Measurements from ENCODE around the gene ANP32A. TPM values are rescaled to one million over a fixed set of nuclear protein-coding genes. Genes with fewer than 3 reads are reported as not detected.

The ANP32A gene
- total and polyA plus RNA-seq, 3 donors from 2014 or later: 32.9 to 49.5 (median 41.3) TPM

DNA sequence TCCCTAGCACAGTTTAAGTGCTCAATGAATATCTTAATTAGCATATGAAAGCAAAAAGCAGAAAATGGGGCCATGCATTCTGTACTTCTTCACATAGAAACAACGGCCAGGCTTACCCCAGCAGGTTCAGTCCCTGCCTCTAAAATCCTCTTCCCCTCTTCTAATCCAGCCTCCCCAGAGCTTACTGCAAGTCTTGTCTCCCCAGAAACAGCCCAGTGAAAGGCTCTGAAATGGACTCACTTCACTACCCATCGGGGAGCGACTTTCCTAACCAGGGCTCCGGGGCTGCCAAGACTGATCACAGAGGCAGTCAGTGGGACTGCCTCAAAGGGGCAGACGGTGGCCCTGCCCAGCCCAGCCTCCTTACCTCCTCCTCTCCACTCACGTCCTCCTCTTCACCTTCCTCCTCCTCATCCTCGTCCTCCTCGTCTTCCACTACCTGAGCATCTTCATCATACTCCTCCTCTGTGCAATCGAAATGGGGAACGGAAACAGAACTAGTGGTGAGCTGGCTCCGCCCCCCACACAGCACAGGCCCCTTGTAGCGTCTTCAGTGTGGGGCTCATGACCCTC is 38.0 kb downstream of the ANP32A start:
- no peak for DNase-seq
- Histone ChIP-seq H3K36me3 (ENCODE audit: low read depth, missing control alignments) (no peaks in the 10 kb centered on the region), H3K27ac (no peak overlapping the region), H3K4me3 (no peak overlapping the region), H3K4me1 (no peaks in the 10 kb centered on the region), H3K9me3 (no peaks in the 10 kb centered on the region), H3K27me3 (no peaks in the 10 kb centered on the region)
- WGBS, 2 donors: 85 to 90% methylated on average over 12 of the region's 12 CpGs
- TF ChIP-seq POLR2A (IDR thresholded peaks at IDR 0.05): no peak
- TF ChIP-seq, protein P1, sequence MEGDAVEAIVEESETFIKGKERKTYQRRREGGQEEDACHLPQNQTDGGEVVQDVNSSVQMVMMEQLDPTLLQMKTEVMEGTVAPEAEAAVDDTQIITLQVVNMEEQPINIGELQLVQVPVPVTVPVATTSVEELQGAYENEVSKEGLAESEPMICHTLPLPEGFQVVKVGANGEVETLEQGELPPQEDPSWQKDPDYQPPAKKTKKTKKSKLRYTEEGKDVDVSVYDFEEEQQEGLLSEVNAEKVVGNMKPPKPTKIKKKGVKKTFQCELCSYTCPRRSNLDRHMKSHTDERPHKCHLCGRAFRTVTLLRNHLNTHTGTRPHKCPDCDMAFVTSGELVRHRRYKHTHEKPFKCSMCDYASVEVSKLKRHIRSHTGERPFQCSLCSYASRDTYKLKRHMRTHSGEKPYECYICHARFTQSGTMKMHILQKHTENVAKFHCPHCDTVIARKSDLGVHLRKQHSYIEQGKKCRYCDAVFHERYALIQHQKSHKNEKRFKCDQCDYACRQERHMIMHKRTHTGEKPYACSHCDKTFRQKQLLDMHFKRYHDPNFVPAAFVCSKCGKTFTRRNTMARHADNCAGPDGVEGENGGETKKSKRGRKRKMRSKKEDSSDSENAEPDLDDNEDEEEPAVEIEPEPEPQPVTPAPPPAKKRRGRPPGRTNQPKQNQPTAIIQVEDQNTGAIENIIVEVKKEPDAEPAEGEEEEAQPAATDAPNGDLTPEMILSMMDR (IDR thresholded peaks at IDR 0.05): no peak
- intact Hi-C loops (cut with DNase I; ENCODE audit: low total_unique reads): no loop called here

DNA sequence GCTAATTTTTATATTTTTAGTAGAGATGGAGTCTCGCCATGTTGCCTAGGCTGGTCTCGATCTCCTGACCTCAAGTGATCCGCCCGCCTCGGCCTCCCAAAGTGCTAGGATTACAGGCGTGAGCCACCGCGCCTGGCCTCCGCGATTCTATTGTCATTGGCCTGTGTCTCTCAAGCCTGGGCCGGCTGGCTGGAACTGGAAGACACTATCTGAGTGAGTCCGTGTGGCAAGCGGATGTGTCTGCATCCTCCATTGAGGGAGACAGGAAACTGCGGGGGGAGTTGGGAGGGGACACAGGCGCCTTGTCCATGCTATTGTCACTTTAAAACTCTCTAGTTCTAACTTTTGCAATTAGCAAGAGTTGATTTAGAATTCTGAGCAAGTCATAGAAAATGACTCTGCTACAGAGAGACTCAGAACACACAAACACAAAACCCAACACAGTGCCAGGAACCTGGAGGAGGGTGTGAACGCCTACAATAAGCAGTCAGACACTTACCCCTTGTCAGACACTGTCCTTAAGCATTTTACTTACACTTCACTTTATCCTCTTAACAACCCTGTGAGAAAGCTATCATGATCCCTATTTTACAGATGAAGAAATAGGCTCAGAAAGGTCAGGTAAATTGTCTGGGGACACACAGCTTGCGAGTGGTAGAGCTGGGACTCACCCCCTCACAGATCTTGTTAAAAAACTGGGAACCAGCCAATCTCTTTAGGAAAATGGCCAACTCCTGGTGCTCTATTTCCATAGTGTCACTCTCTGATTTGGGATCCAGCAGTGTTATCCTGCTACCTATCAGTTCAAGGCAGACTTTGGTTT is 38.7 kb downstream of the ANP32A start:
- DNase-seq: peak; percentile 27
- no peaks in the 10 kb centered on the region for H3K4me1 ChIP-seq
- H3K36me3 ChIP-seq (ENCODE audit: low read depth, missing control alignments): no peaks in the 10 kb centered on the region
- intact Hi-C loops (cut with DNase I; ENCODE audit: low total_unique reads): no loop called here
- H3K27ac ChIP-seq: peak overlapping the region in 1 of 2 donors; percentile 31
- no peak overlapping the region for H3K4me3 ChIP-seq
- H3K27me3 ChIP-seq: no peaks in the 10 kb centered on the region
- 70 to 74% methylated on average over 14 to 17 of the region's 17 CpGs for WGBS, 2 donors
- H3K9me3 ChIP-seq: no peaks in the 10 kb centered on the region
- TF ChIP-seq POLR2A (IDR thresholded peaks at IDR 0.05): no peak
- TF ChIP-seq, protein P1 (IDR thresholded peaks at IDR 0.05): no peak

DNA sequence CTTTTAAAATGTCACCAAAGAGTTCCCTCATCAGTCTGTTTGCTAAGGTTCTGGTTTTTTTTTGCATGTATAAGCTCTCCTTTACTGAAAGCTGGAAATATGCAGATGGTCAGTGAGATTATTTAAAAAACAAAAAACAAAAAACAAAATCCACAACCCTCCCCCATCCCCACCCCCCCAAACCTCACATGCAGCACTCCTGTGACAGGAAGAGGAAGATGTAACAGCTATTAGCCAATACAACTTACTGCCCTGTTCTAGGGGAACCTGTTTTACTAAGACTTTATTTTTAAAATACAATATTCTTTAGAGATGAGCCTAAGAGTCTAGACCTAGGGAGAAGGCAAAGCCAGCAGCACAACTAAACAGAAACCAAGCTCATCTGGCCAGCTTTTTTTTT is 39.5 kb downstream of the ANP32A start:
- Histone ChIP-seq H3K4me3 (no peak overlapping the region), H3K27ac (peak overlapping the region in 1 of 2 donors; percentile 31), H3K27me3 (no peaks in the 10 kb centered on the region), H3K4me1 (peaks cover 6% of the 10 kb centered on the region), H3K9me3 (no peaks in the 10 kb centered on the region), H3K36me3 (ENCODE audit: low read depth, missing control alignments) (no peaks in the 10 kb centered on the region)
- no peak for DNase-seq
- TF ChIP-seq POLR2A (IDR thresholded peaks at IDR 0.05): no peak
- TF ChIP-seq, protein P1 (IDR thresholded peaks at IDR 0.05): no peak
- intact Hi-C loops (cut with DNase I; ENCODE audit: low total_unique reads): no loop called here

DNA sequence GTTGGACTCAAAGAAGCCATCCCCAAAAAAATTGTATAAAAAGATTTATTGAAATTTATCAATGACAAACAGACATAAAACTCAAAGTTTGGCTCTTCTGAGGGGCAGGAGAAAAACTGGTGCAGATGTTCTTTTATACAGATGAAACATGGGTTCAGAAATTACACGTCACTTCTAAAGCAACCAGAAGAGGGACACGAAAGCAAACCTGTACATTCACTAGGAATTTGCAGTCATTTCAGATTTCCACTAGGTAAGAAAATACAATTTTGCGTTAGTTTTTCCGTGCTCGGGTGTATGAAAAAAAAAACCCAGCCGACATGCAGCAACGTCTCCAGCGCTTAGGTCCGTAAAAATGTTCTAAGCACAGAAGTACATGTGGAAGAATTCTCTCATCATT is 41.8 kb downstream of the ANP32A start:
- H3K4me3 ChIP-seq: no peak overlapping the region
- H3K9me3 ChIP-seq: no peaks in the 10 kb centered on the region
- TF ChIP-seq POLR2A (IDR thresholded peaks at IDR 0.05): no peak
- TF ChIP-seq, protein P1 (IDR thresholded peaks at IDR 0.05): no peak
- no peak for DNase-seq
- no peaks in the 10 kb centered on the region for H3K36me3 ChIP-seq (ENCODE audit: low read depth, missing control alignments)
- 88 to 93% methylated on average over 9 of the region's 9 CpGs for WGBS, 2 donors
- H3K27me3 ChIP-seq: no peaks in the 10 kb centered on the region
- intact Hi-C loops (cut with DNase I; ENCODE audit: low total_unique reads): no loop called here
- H3K4me1 ChIP-seq: peaks cover 16% of the 10 kb centered on the region
- H3K27ac ChIP-seq: no peak overlapping the region

Data from testis (tissue), 3 donors.